HEK293 (cell line): Measurements from ENCODE around the gene ASXL3.

Experiments used
- CTCF ChIA-PET: fragments of 350-600 bp; formaldehyde crosslinking; extraction: SDS; loops from one replicate; lab custom pipeline; 2021; ENCODE audit warnings: antibody characterized with exemption; lab: Yijun Ruan, JAX
- POLR2A ChIA-PET: fragments of 300-600 bp; formaldehyde crosslinking; extraction: SDS; loops from one replicate; lab custom pipeline; 2020; ENCODE audit warnings: antibody characterized with exemption, inconsistent platforms; lab: Yijun Ruan, JAX
- H3K27ac ChIP-seq: fragments of 200-500 bp; sonication (Bioruptor generic); 2 replicates; pipeline ENCODE4 v1.5.1; 2014; ENCODE audit warnings: low read depth, low read length, control low read depth, inconsistent platforms; ENCODE audit errors: extremely low read depth
- H3K36me3 ChIP-seq, 2 experiments: fragments of 200-500 bp in 1 of 2; sonication (Bioruptor generic) in 1 of 2; 1 replicate in 1 of 2; 2 replicates in 1 of 2; pipeline ENCODE4 v1.5.1; 2014 to 2017; ENCODE audit warnings: inconsistent platforms in 2 of 2, low read length in 2 of 2; ENCODE audit not compliant: control insufficient read depth in 2 of 2, insufficient read depth in 1 of 2
- H3K4me1 ChIP-seq: fragments of 200-500 bp; sonication (Bioruptor generic); 2 replicates; pipeline ENCODE4 v1.5.1; 2014; ENCODE audit warnings: mild to moderate bottlenecking, low read length, inconsistent platforms; ENCODE audit not compliant: control insufficient read depth, insufficient read depth
- H3K4me3 ChIP-seq: 2 replicates; pipeline ENCODE4 v1.5.1; 2011; ENCODE audit warnings: low read depth, mild to moderate bottlenecking, control low read depth, low read length, moderate library complexity
- H3K9me3 ChIP-seq: fragments of 200-500 bp; sonication (Bioruptor generic); 2 replicates; pipeline ENCODE4 v1.5.1; 2014; ENCODE audit warnings: low read depth, low read length, inconsistent platforms; ENCODE audit not compliant: control insufficient read depth, insufficient read depth
- ATF2 ChIP-seq: fragments of 450-650 bp; formaldehyde crosslinking; IDR thresholded peaks from 2 replicates; pipeline ENCODE4 v1.5.1; 2016; ENCODE audit warnings: missing biosample characterization, missing genetic modification characterization, low read depth
- FEZF1 ChIP-seq: fragments of 450-650 bp; formaldehyde crosslinking; IDR thresholded peaks from 2 replicates; pipeline ENCODE4 v1.5.1; 2016; ENCODE audit warnings: missing biosample characterization, missing genetic modification characterization
- IKZF3 ChIP-seq: fragments of 450-650 bp; IDR thresholded peaks from 2 replicates; pipeline ENCODE4 v1.5.0; 2018; ENCODE audit warnings: missing biosample characterization, mild to moderate bottlenecking, missing genetic modification characterization, moderate library complexity
- OSR2 ChIP-seq: fragments of 450-650 bp; formaldehyde crosslinking; IDR thresholded peaks from 2 replicates; pipeline ENCODE4 v1.5.1; 2016; ENCODE audit warnings: missing biosample characterization, missing genetic modification characterization
- OVOL3 ChIP-seq: fragments of 450-650 bp; formaldehyde crosslinking; IDR thresholded peaks from 2 replicates; pipeline ENCODE4 v1.5.1; 2016; ENCODE audit warnings: missing biosample characterization, missing genetic modification characterization
- PRDM4 ChIP-seq: fragments of 450-650 bp; formaldehyde crosslinking; IDR thresholded peaks from 2 replicates; pipeline ENCODE4 v1.5.1; 2017; ENCODE audit warnings: missing biosample characterization, missing genetic modification characterization
- PRDM6 ChIP-seq: fragments of 450-650 bp; formaldehyde crosslinking; IDR thresholded peaks from 2 replicates; pipeline ENCODE4 v1.5.1; 2017; ENCODE audit warnings: missing biosample characterization, missing genetic modification characterization
- SP2 ChIP-seq: fragments of 450-650 bp; formaldehyde crosslinking; IDR thresholded peaks from 2 replicates; pipeline ENCODE4 v1.5.1; 2016; ENCODE audit warnings: missing biosample characterization, missing genetic modification characterization
- ZBTB17 ChIP-seq: fragments of 450-650 bp; formaldehyde crosslinking; IDR thresholded peaks from 2 replicates; pipeline ENCODE4 v1.5.1; 2016; ENCODE audit warnings: missing biosample characterization, missing genetic modification characterization
- ZBTB44 ChIP-seq: fragments of 450-650 bp; IDR thresholded peaks from 2 replicates; pipeline ENCODE4 v1.5.1; 2018; ENCODE audit warnings: missing biosample characterization, mild to moderate bottlenecking, missing genetic modification characterization
- ZNF114 ChIP-seq: fragments of 450-650 bp; formaldehyde crosslinking; IDR thresholded peaks from 2 replicates; pipeline ENCODE4 v1.5.0; 2017; ENCODE audit warnings: missing biosample characterization, missing genetic modification characterization
- ZNF16 ChIP-seq: fragments of 450-650 bp; formaldehyde crosslinking; IDR thresholded peaks from 2 replicates; pipeline ENCODE4 v1.5.1; 2016; ENCODE audit warnings: low read depth, missing biosample characterization, missing genetic modification characterization
- ZNF18 ChIP-seq: fragments of 450-650 bp; formaldehyde crosslinking; IDR thresholded peaks from 2 replicates; pipeline ENCODE4 v1.5.1; 2016; ENCODE audit warnings: missing biosample characterization, missing genetic modification characterization
- ZNF335 ChIP-seq: fragments of 450-650 bp; formaldehyde crosslinking; conservative IDR thresholded peaks from 2 replicates; pipeline ENCODE4 v1.5.1; 2016; ENCODE audit warnings: missing biosample characterization, missing genetic modification characterization
- ZNF398 ChIP-seq: fragments of 450-650 bp; formaldehyde crosslinking; IDR thresholded peaks from 2 replicates; pipeline ENCODE4 v1.5.1; 2017; ENCODE audit warnings: missing biosample characterization, missing genetic modification characterization
- ZNF449 ChIP-seq: fragments of 450-650 bp; formaldehyde crosslinking; IDR thresholded peaks from 2 replicates; pipeline ENCODE4 v1.5.1; 2017; ENCODE audit warnings: missing biosample characterization, mild to moderate bottlenecking, missing genetic modification characterization, moderate library complexity
- ZNF580 ChIP-seq: fragments of 450-650 bp; formaldehyde crosslinking; IDR thresholded peaks from 2 replicates; pipeline ENCODE4 v1.5.1; 2016; ENCODE audit warnings: missing biosample characterization, missing genetic modification characterization
- ZNF626 ChIP-seq: fragments of 450-650 bp; sonication (Bioruptor Pico); formaldehyde crosslinking; IDR thresholded peaks from 2 replicates; pipeline ENCODE4 v1.5.1; 2018; ENCODE audit warnings: missing biosample characterization, missing genetic modification characterization, inconsistent platforms
- ZNF629 ChIP-seq: fragments of 450-650 bp; formaldehyde crosslinking; IDR thresholded peaks from 2 replicates; pipeline ENCODE4 v1.5.1; 2017; ENCODE audit warnings: missing biosample characterization, missing genetic modification characterization
- ZNF843 ChIP-seq: fragments of 450-650 bp; formaldehyde crosslinking; IDR thresholded peaks from 2 replicates; pipeline ENCODE4 v1.5.1; 2016; ENCODE audit warnings: missing biosample characterization, missing genetic modification characterization
- ZSCAN30 ChIP-seq: fragments of 450-650 bp; IDR thresholded peaks from 2 replicates; pipeline ENCODE4 v1.5.1; 2018; ENCODE audit warnings: missing biosample characterization, mild to moderate bottlenecking, missing genetic modification characterization, moderate library complexity
- ZXDB ChIP-seq: fragments of 450-650 bp; formaldehyde crosslinking; IDR thresholded peaks from 2 replicates; pipeline ENCODE4 v1.5.1; 2016; ENCODE audit warnings: missing biosample characterization, missing genetic modification characterization

Gene ASXL3

GRCh38 chr18:33666915-33667314, 88.9 kb downstream of the ASXL3 start (continued):
- TF ChIP-seq ZNF449 (tag by site-specific recombination) (peak; percentile 67), ZBTB17 (tag by site-specific recombination) (peak; percentile 36; the same call in 1 of the 2 replicates), ZNF629 (tag by site-specific recombination) (peak; percentile 91), ZNF843 (tag by site-specific recombination) (peak; percentile 69), ATF2 (peak; percentile 95), ZNF335 (tag by site-specific recombination) (peak; percentile 38; the same call in 1 of the 2 replicates), ZNF398 (tag by site-specific recombination) (peak; percentile 36; the same call in 1 of the 2 replicates)

GRCh38 chr18:33669589-33669988, 91.6 kb downstream of the ASXL3 start:
- H3K4me3 ChIP-seq = no peak overlapping the region
- no peak overlapping the region; the same call in 1 of the 2 replicates for H3K27ac ChIP-seq
- CTCF ChIA-PET = no interaction called here
- no peaks in the 10 kb centered on the region for H3K36me3 ChIP-seq
- no peaks in the 10 kb centered on the region for H3K9me3 ChIP-seq
- 0 out of 2 replicates have a peak, but pooled peaks have one; percentile 29 for TF ChIP-seq ZNF18 (tag by site-specific recombination)
- peak; percentile 96 for TF ChIP-seq ZNF843 (tag by site-specific recombination)
- peak; percentile 94 for TF ChIP-seq PRDM6 (tag by site-specific recombination)
- TF ChIP-seq IKZF3 (tag by site-specific recombination) = peak; percentile 57
- TF ChIP-seq ZXDB (tag by site-specific recombination) = 0 out of 2 replicates have a peak, but pooled peaks have one; percentile 33
- TF ChIP-seq FEZF1 (tag by site-specific recombination) = peak; percentile 93
- 0 out of 2 replicates have a peak, but pooled peaks have one; percentile 38 for TF ChIP-seq ZSCAN30 (tag by site-specific recombination)
- TF ChIP-seq PRDM4 (tag by site-specific recombination) = peak; percentile 60; the same call in 1 of the 2 replicates
- TF ChIP-seq ZNF580 = peak; percentile 85
- no peak for TF ChIP-seq ZNF626 (tag by site-specific recombination)
- TF ChIP-seq OSR2 (tag by site-specific recombination) = peak; percentile 68; the same call in 1 of the 2 replicates
- TF ChIP-seq SP2 (tag by site-specific recombination) = no peak
- no peak for TF ChIP-seq ZNF114 (tag by site-specific recombination)
- TF ChIP-seq ZBTB44 (tag by site-specific recombination) = 0 out of 2 replicates have a peak, but pooled peaks have one; percentile 34
- TF ChIP-seq ZNF16 = no peak
- peak; percentile 58; the same call in 1 of the 2 replicates for TF ChIP-seq OVOL3
- POLR2A ChIA-PET = no interaction called here
- H3K4me1 ChIP-seq = peaks cover 32% of the 10 kb centered on the region
